WTC11 (cell line): ENCODE measurements around the gene ZNF341. TPM values are rescaled to one million over a fixed set of nuclear protein-coding genes. Genes with fewer than 3 reads are reported as not detected.

Source experiments
- ATAC-seq: fragments of 200-7000 bp; cut with Tn5 transposase; 2 replicates; pipeline ENCODE4 v1.10.0; 2021; ENCODE audit warnings: mild to moderate bottlenecking, moderate library complexity
- CTCF ChIA-PET: fragments of 300-600 bp; sonication (Branson Sonifier 250); formaldehyde crosslinking; loops from one replicate; lab custom pipeline; 2021; ENCODE audit warnings: antibody characterized with exemption; lab: Charles Lee
- POLR2A ChIA-PET: fragments of 350-600 bp; sonication (Branson Sonifier 250); formaldehyde crosslinking; loops from one replicate; lab custom pipeline; 2021; ENCODE audit warnings: antibody characterized with exemption; lab: Charles Lee
- DNase-seq: peaks from one replicate; pipeline ENCODE4 v3.0.0; 2021; ENCODE audit warnings: low spot score
- H3K27ac Mint-ChIP-seq: 2 replicates; pipeline ENCODE4 v1.8.0; 2021; ENCODE audit warnings: mixed read lengths
- H3K27me3 Mint-ChIP-seq: 2 replicates; pipeline ENCODE4 v1.8.0; 2021; ENCODE audit warnings: low read depth, mild to moderate bottlenecking, moderate library complexity, mixed read lengths
- H3K36me3 Mint-ChIP-seq: 2 replicates; pipeline ENCODE4 v1.8.0; 2021; ENCODE audit warnings: mixed read lengths
- H3K4me1 Mint-ChIP-seq: 2 replicates; pipeline ENCODE4 v1.8.0; 2022; ENCODE audit warnings: mixed read lengths
- H3K4me3 Mint-ChIP-seq: 2 replicates; pipeline ENCODE4 v1.8.0; 2021; ENCODE audit warnings: mild to moderate bottlenecking, moderate library complexity, mixed read lengths
- H3K9me3 Mint-ChIP-seq: 2 replicates; pipeline ENCODE4 v1.8.0; 2021; ENCODE audit warnings: mixed read lengths
- ATF3 ChIP-seq: sonication (generic); formaldehyde crosslinking; conservative IDR thresholded peaks from 2 replicates; pipeline ENCODE4 v1.8.1; 2022; ENCODE audit warnings: mild to moderate bottlenecking, missing genetic modification reagents
- CDX4 ChIP-seq: fragments of 250-450 bp; sonication (Bioruptor Pico); IDR thresholded peaks from 2 replicates; pipeline ENCODE4 v1.9.0; 2021; ENCODE audit warnings: moderate library complexity, mild to moderate bottlenecking, inconsistent platforms, borderline replicate concordance
- CREM ChIP-seq: sonication (generic); formaldehyde crosslinking; IDR thresholded peaks from 2 replicates; pipeline ENCODE4 v1.8.1; 2022; ENCODE audit warnings: mild to moderate bottlenecking, missing genetic modification reagents, moderate library complexity
- E2F1 ChIP-seq: sonication (generic); formaldehyde crosslinking; IDR thresholded peaks from 2 replicates; pipeline ENCODE4 v1.8.0; 2022; ENCODE audit warnings: mild to moderate bottlenecking, missing genetic modification reagents
- ELF4 ChIP-seq: sonication (generic); formaldehyde crosslinking; IDR thresholded peaks from 2 replicates; pipeline ENCODE4 v1.8.1; 2022; ENCODE audit warnings: low read depth, mild to moderate bottlenecking, moderate library complexity, missing genetic modification reagents
- FOXP1 ChIP-seq: sonication (generic); formaldehyde crosslinking; IDR thresholded peaks from 2 replicates; pipeline ENCODE4 v1.8.0; 2022; ENCODE audit warnings: missing genetic modification reagents, mild to moderate bottlenecking, moderate library complexity, borderline replicate concordance
- GABPB1 ChIP-seq: sonication (generic); formaldehyde crosslinking; IDR thresholded peaks from 2 replicates; pipeline ENCODE4 v1.8.1; 2023; ENCODE audit warnings: mild to moderate bottlenecking, missing genetic modification reagents
- GTF2I ChIP-seq: fragments of 250-450 bp; sonication (Bioruptor Pico); conservative IDR thresholded peaks from 2 replicates; pipeline ENCODE4 v1.4.0; 2021; ENCODE audit warnings: mild to moderate bottlenecking
- MXD4 ChIP-seq: fragments of 250-450 bp; sonication (Bioruptor Pico); IDR thresholded peaks from 2 replicates; pipeline ENCODE4 v1.8.0; 2021; ENCODE audit warnings: mild to moderate bottlenecking, moderate library complexity, borderline replicate concordance
- NFATC4 ChIP-seq: fragments of 250-450 bp; sonication (Bioruptor Pico); IDR thresholded peaks from 2 replicates; pipeline ENCODE4 v1.9.0; 2021; ENCODE audit warnings: mild to moderate bottlenecking
- RELA ChIP-seq: sonication (generic); formaldehyde crosslinking; IDR thresholded peaks from 2 replicates; pipeline ENCODE4 v1.8.1; 2022; ENCODE audit warnings: missing genetic modification reagents, mild to moderate bottlenecking, borderline replicate concordance
- RORB ChIP-seq: fragments of 250-450 bp; sonication (Bioruptor Pico); IDR thresholded peaks from 2 replicates; pipeline ENCODE4 v1.9.0; 2021; ENCODE audit warnings: mild to moderate bottlenecking
- SMAD4 ChIP-seq: sonication (generic); formaldehyde crosslinking; IDR thresholded peaks from 2 replicates; pipeline ENCODE4 v1.8.0; 2022; ENCODE audit warnings: mild to moderate bottlenecking, missing genetic modification reagents
- TP53 ChIP-seq: sonication (generic); formaldehyde crosslinking; IDR thresholded peaks from 2 replicates; pipeline ENCODE4 v1.8.1; 2023; ENCODE audit warnings: mild to moderate bottlenecking, missing genetic modification reagents
- ZNF121 ChIP-seq: sonication (generic); formaldehyde crosslinking; IDR thresholded peaks from 2 replicates; pipeline ENCODE4 v1.8.0; 2023; ENCODE audit warnings: missing genetic modification reagents
- ZNF219 ChIP-seq: sonication (generic); formaldehyde crosslinking; IDR thresholded peaks from 2 replicates; pipeline ENCODE4 v1.8.0; 2023; ENCODE audit warnings: missing genetic modification reagents, mild to moderate bottlenecking, borderline replicate concordance
- ZNF263 ChIP-seq: sonication (generic); formaldehyde crosslinking; IDR thresholded peaks from 2 replicates; pipeline ENCODE4 v1.8.1; 2022; ENCODE audit warnings: low read depth, mild to moderate bottlenecking, moderate library complexity, missing genetic modification reagents
- ZNF532 ChIP-seq: fragments of 250-450 bp; sonication (Bioruptor Pico); IDR thresholded peaks from 2 replicates; pipeline ENCODE4 v1.9.0; 2021; ENCODE audit warnings: mild to moderate bottlenecking, borderline replicate concordance
- total RNA-seq: library from RNA; stranded (reverse); gene quantifications from 3 replicates; pipeline ENCODE4 v1.2.3, GENCODE V29; 2021
- TF ChIP-seq, protein P1 (sequence below): sonication (generic); formaldehyde crosslinking; IDR thresholded peaks from 2 replicates; pipeline ENCODE4 v1.8.1; 2022; ENCODE audit warnings: mild to moderate bottlenecking, missing genetic modification reagents, moderate library complexity, borderline replicate concordance
- TF ChIP-seq, protein P2 (sequence below): sonication (generic); formaldehyde crosslinking; IDR thresholded peaks from 2 replicates; pipeline ENCODE4 v1.8.0; 2023; ENCODE audit warnings: missing genetic modification reagents, mild to moderate bottlenecking, borderline replicate concordance
- TF ChIP-seq, protein P3 (sequence below): sonication (generic); formaldehyde crosslinking; IDR thresholded peaks from 2 replicates; pipeline ENCODE4 v1.8.1; 2023; ENCODE audit warnings: mild to moderate bottlenecking, missing genetic modification reagents, moderate library complexity

The ZNF341 gene
- total RNA-seq, 1 experiment from 2014 or later: 9.6 TPM

- POLR2A ChIA-PET: no interaction called here
- TF ChIP-seq ZNF263 (CRISPR knock-in tag): no peak
- TF ChIP-seq NFATC4 (CRISPR knock-in tag): no peak
- TF ChIP-seq, all 79 proteins: peak for 0
- CTCF ChIA-PET: no interaction called here
- no peak for ATAC-seq
- no peaks in the 10 kb centered on the region for H3K9me3 Mint-ChIP-seq
- no peak overlapping the region for H3K27ac Mint-ChIP-seq
- peaks cover 18% of the 10 kb centered on the region for H3K36me3 Mint-ChIP-seq
- no peaks in the 10 kb centered on the region for H3K27me3 Mint-ChIP-seq
- H3K4me1 Mint-ChIP-seq: peaks cover 7% of the 10 kb centered on the region
- H3K4me3 Mint-ChIP-seq: no peak overlapping the region
- no peak for DNase-seq
Observed at GRCh38 chr20:33751775-33752174, 20.0 kb downstream of the ZNF341 start.

DNA sequence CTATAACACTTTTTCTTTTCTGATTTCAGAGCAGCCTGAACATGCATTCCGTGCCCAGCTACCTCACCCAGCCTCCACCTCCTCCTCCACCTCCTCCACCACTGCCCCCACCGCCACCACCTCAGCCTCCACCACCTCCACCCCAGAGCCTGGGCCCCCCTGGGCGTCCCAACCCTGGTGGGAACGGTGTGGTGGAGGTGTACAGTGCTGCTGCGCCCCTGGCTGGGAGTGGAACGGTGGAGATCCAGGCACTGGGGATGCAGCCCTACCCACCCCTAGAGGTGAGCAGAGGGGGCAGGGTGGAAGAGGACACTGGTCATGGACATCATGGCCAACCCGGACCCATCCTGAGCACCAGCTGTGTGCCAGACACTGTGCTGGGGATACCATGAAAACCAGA, 21.3 kb downstream of the ZNF341 start:
- ATAC-seq (no peak), DNase-seq (no peak)
- Mint-ChIP-seq H3K4me1 (peaks cover 7% of the 10 kb centered on the region), H3K36me3 (peaks cover 24% of the 10 kb centered on the region), H3K27ac (no peak overlapping the region), H3K27me3 (no peaks in the 10 kb centered on the region), H3K4me3 (no peak overlapping the region), H3K9me3 (peaks cover 6% of the 10 kb centered on the region)
- ChIA-PET CTCF (no interaction called here), POLR2A (no interaction called here)
- TF ChIP-seq ZNF219 (CRISPR knock-in tag): no peak
- TF ChIP-seq GTF2I: no peak
- no peak for TF ChIP-seq MXD4
- no peak for TF ChIP-seq GABPB1
- TF ChIP-seq ZNF121 (CRISPR knock-in tag): no peak
- no peak for TF ChIP-seq SMAD4
- TF ChIP-seq E2F1 (CRISPR knock-in tag): no peak
- no peak for TF ChIP-seq RELA (CRISPR knock-in tag)
- TF ChIP-seq, protein P1, sequence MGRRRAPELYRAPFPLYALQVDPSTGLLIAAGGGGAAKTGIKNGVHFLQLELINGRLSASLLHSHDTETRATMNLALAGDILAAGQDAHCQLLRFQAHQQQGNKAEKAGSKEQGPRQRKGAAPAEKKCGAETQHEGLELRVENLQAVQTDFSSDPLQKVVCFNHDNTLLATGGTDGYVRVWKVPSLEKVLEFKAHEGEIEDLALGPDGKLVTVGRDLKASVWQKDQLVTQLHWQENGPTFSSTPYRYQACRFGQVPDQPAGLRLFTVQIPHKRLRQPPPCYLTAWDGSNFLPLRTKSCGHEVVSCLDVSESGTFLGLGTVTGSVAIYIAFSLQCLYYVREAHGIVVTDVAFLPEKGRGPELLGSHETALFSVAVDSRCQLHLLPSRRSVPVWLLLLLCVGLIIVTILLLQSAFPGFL (CRISPR knock-in tag): no peak
- TF ChIP-seq ELF4 (CRISPR knock-in tag): no peak
- no peak for TF ChIP-seq CDX4 (CRISPR knock-in tag)
- TF ChIP-seq CREM: no peak
- TF ChIP-seq ZNF532 (CRISPR knock-in tag): no peak
- no peak for TF ChIP-seq RORB (CRISPR knock-in tag)
- no peak for TF ChIP-seq FOXP1 (CRISPR knock-in tag)
- no peak for TF ChIP-seq ATF3
- TF ChIP-seq, protein P2, sequence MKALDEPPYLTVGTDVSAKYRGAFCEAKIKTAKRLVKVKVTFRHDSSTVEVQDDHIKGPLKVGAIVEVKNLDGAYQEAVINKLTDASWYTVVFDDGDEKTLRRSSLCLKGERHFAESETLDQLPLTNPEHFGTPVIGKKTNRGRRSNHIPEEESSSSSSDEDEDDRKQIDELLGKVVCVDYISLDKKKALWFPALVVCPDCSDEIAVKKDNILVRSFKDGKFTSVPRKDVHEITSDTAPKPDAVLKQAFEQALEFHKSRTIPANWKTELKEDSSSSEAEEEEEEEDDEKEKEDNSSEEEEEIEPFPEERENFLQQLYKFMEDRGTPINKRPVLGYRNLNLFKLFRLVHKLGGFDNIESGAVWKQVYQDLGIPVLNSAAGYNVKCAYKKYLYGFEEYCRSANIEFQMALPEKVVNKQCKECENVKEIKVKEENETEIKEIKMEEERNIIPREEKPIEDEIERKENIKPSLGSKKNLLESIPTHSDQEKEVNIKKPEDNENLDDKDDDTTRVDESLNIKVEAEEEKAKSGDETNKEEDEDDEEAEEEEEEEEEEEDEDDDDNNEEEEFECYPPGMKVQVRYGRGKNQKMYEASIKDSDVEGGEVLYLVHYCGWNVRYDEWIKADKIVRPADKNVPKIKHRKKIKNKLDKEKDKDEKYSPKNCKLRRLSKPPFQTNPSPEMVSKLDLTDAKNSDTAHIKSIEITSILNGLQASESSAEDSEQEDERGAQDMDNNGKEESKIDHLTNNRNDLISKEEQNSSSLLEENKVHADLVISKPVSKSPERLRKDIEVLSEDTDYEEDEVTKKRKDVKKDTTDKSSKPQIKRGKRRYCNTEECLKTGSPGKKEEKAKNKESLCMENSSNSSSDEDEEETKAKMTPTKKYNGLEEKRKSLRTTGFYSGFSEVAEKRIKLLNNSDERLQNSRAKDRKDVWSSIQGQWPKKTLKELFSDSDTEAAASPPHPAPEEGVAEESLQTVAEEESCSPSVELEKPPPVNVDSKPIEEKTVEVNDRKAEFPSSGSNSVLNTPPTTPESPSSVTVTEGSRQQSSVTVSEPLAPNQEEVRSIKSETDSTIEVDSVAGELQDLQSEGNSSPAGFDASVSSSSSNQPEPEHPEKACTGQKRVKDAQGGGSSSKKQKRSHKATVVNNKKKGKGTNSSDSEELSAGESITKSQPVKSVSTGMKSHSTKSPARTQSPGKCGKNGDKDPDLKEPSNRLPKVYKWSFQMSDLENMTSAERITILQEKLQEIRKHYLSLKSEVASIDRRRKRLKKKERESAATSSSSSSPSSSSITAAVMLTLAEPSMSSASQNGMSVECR (CRISPR knock-in tag): no peak
- TF ChIP-seq, protein P3, sequence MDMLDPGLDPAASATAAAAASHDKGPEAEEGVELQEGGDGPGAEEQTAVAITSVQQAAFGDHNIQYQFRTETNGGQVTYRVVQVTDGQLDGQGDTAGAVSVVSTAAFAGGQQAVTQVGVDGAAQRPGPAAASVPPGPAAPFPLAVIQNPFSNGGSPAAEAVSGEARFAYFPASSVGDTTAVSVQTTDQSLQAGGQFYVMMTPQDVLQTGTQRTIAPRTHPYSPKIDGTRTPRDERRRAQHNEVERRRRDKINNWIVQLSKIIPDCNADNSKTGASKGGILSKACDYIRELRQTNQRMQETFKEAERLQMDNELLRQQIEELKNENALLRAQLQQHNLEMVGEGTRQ (CRISPR knock-in tag): no peak
- no peak for TF ChIP-seq TP53 (CRISPR knock-in tag)
